HepG2 (cell line): Measurements from ENCODE around the gene YTHDF1. TPM values are rescaled to one million over a fixed set of nuclear protein-coding genes. Genes with fewer than 3 reads are reported as not detected.
A peak's percentile ranks its signal among the peaks of the same experiment; 100 is the strongest.

Experiments
- HOXA5 ChIP-seq: sonication (generic); formaldehyde crosslinking; IDR thresholded peaks from 2 replicates; pipeline ENCODE4 v1.4.0; 2020; ENCODE audit warnings: missing genetic modification reagents
- MAFK ChIP-seq, 2 experiments: IDR thresholded peaks in 1 of 2; conservative IDR thresholded peaks in 1 of 2; 2 replicates each; pipeline ENCODE4 v1.6.1; 2011; ENCODE audit warnings: improper control_type of control experiment in 2 of 2, low read length in 2 of 2
- NFE2L2 ChIP-seq: fragments of 150-350 bp; IDR thresholded peaks from 2 replicates; pipeline ENCODE4 v1.6.1; 2014; ENCODE audit warnings: low read length
- NR2C2 ChIP-seq: sonication (generic); formaldehyde crosslinking; IDR thresholded peaks from 2 replicates; pipeline ENCODE4 v1.4.0; 2020; ENCODE audit warnings: missing genetic modification reagents, mild to moderate bottlenecking, moderate library complexity, borderline replicate concordance
- PRDM4 ChIP-seq: sonication (generic); formaldehyde crosslinking; IDR thresholded peaks from 2 replicates; pipeline ENCODE4 v1.9.0; 2021; ENCODE audit warnings: missing genetic modification reagents, borderline replicate concordance
- SNAPC4 ChIP-seq: sonication (generic); formaldehyde crosslinking; IDR thresholded peaks from 2 replicates; pipeline ENCODE4 v1.4.0; 2020; ENCODE audit warnings: mild to moderate bottlenecking, missing genetic modification reagents
- THAP9 ChIP-seq: sonication (generic); formaldehyde crosslinking; IDR thresholded peaks from 2 replicates; pipeline ENCODE4; 2020; ENCODE audit warnings: missing genetic modification reagents, mild to moderate bottlenecking, borderline replicate concordance
- ZNF10 ChIP-seq: sonication (generic); formaldehyde crosslinking; IDR thresholded peaks from 2 replicates; pipeline ENCODE4 v1.4.0; 2020; ENCODE audit warnings: mild to moderate bottlenecking, low read depth, missing genetic modification reagents, borderline replicate concordance
- ZNF543 ChIP-seq: sonication (generic); formaldehyde crosslinking; IDR thresholded peaks from 2 replicates; pipeline ENCODE4 v1.4.0; 2020; ENCODE audit warnings: mild to moderate bottlenecking, missing genetic modification reagents
- ZSCAN12 ChIP-seq: sonication (generic); formaldehyde crosslinking; IDR thresholded peaks from 2 replicates; pipeline ENCODE4 v1.9.0; 2021; ENCODE audit warnings: mild to moderate bottlenecking, missing genetic modification reagents
- polyA plus RNA-seq, 8 experiments: library from polyadenylated mRNA; depleted of rRNA in 3 of 8; stranded (reverse) in 7 of 8; unstranded in 1 of 8; fragments of >200 nt; fragmentation: Illumina TruSeq in 4 of 8; extraction: Trizol in 4 of 8; gene quantifications; 2 replicates each; pipeline versions ENCODE4 v1.2.1 to v1.2.3, GENCODE V29; 2011 to 2016; ENCODE audit warnings: low read depth in 4 of 8, missing spikeins in 1 of 8, mixed read lengths in 1 of 8; ENCODE audit not compliant: insufficient read depth in 1 of 8
- total RNA-seq, 5 experiments: library from RNA; depleted of rRNA; stranded (reverse); fragments of >200 nt; fragmentation: Illumina TruSeq; extraction: Trizol; gene quantifications; 2 replicates each; pipeline ENCODE4 v1.2.3, GENCODE V29; 2016; ENCODE audit warnings: low read depth in 1 of 5
- TF ChIP-seq, protein P1 (sequence below): IDR thresholded peaks from 2 replicates; pipeline ENCODE4 v1.6.1; 2012; ENCODE audit warnings: low read depth, low read length, improper control_type of control experiment
- TF ChIP-seq, protein P2 (sequence below): sonication (generic); formaldehyde crosslinking; IDR thresholded peaks from 2 replicates; pipeline ENCODE4 v1.4.0; 2020; ENCODE audit warnings: missing genetic modification reagents

The YTHDF1 gene
- total and polyA plus RNA-seq, 2 of the 13 experiments (the other 11 are each of a cell fraction or from before 2014, with no cell fraction given), result 34.5 to 37.7 TPM

- TF ChIP-seq MAFK (conservative IDR thresholded peaks at IDR 0.05 in 1 of 2, IDR thresholded peaks at IDR 0.05 in 1 of 2; ENCODE audit: low read length in 2 of 2) (no peak), ZSCAN12 (CRISPR knock-in tag) (no peak), THAP9 (CRISPR knock-in tag) (peak; percentile 48), ZNF10 (CRISPR knock-in tag) (no peak; the same call in 1 of the 2 replicates), NFE2L2 (no peak), HOXA5 (CRISPR knock-in tag) (no peak), NR2C2 (CRISPR knock-in tag) (no peak), PRDM4 (CRISPR knock-in tag) (no peak), SNAPC4 (no peak), ZNF543 (CRISPR knock-in tag) (no peak)
- TF ChIP-seq, protein P1, sequence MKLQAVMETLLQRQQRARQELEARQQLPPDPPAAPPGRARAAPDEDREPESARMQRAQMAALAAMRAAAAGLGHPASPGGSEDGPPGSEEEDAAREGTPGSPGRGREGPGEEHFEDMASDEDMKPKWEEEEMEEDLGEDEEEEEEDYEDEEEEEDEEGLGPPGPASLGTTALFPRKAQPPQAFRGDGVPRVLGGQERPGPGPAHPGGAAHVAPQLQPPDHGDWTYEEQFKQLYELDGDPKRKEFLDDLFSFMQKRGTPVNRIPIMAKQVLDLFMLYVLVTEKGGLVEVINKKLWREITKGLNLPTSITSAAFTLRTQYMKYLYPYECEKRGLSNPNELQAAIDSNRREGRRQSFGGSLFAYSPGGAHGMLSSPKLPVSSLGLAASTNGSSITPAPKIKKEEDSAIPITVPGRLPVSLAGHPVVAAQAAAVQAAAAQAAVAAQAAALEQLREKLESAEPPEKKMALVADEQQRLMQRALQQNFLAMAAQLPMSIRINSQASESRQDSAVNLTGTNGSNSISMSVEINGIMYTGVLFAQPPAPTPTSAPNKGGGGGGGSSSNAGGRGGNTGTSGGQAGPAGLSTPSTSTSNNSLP, result no peak
- TF ChIP-seq, protein P2, sequence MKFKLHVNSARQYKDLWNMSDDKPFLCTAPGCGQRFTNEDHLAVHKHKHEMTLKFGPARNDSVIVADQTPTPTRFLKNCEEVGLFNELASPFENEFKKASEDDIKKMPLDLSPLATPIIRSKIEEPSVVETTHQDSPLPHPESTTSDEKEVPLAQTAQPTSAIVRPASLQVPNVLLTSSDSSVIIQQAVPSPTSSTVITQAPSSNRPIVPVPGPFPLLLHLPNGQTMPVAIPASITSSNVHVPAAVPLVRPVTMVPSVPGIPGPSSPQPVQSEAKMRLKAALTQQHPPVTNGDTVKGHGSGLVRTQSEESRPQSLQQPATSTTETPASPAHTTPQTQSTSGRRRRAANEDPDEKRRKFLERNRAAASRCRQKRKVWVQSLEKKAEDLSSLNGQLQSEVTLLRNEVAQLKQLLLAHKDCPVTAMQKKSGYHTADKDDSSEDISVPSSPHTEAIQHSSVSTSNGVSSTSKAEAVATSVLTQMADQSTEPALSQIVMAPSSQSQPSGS (CRISPR knock-in tag), result no peak
Observed at GRCh38 chr20:63182946-63183415, 33.0 kb downstream of the YTHDF1 start (continued).
